Measurements from ENCODE around the gene CDKAL1. TPM values are rescaled to one million over a fixed set of nuclear protein-coding genes. Genes with fewer than 3 reads are reported as not detected.

Gene CDKAL1

GRCh38 chr6:21278375-21278745 is 744.1 kb downstream of the CDKAL1 start:
- H2BK5ac ChIP-seq (ENCODE audit: low read length): no peak overlapping the region
- H4K5ac ChIP-seq (ENCODE audit: low read length): no peak overlapping the region
- no peak overlapping the region for H3K4me2 ChIP-seq (ENCODE audit: low read length)
- H4K8ac ChIP-seq (ENCODE audit: low read depth, low read length): no peak overlapping the region
- no peaks in the 10 kb centered on the region for H3K27me3 ChIP-seq (ENCODE audit: insufficient read depth, low read length, poor library complexity)
- no peaks in the 10 kb centered on the region for H3K36me3 ChIP-seq (ENCODE audit: control insufficient read depth, insufficient read depth, low read length)
- H3K18ac ChIP-seq (ENCODE audit: low read length): peak overlapping the region; percentile 64
- H3K9ac ChIP-seq (ENCODE audit: low read length): no peak overlapping the region
- H3K79me2 ChIP-seq (ENCODE audit: control insufficient read depth, insufficient read depth, low read length): no peaks in the 10 kb centered on the region
- no peak overlapping the region for H3K27ac ChIP-seq (ENCODE audit: low read depth, low read length)
- no peak overlapping the region for H2BK120ac ChIP-seq (ENCODE audit: low read depth, low read length)
- no peak overlapping the region for H3K4ac ChIP-seq (ENCODE audit: low read depth, low read length)
- H2BK15ac ChIP-seq (replicated peaks; ENCODE audit: low read depth): no peak overlapping the region
- peaks cover 5% of the 10 kb centered on the region for H3K4me1 ChIP-seq (ENCODE audit: control insufficient read depth, low read depth, low read length)
- H3K79me1 ChIP-seq (ENCODE audit: low read length): no peaks in the 10 kb centered on the region
- WGBS (ENCODE audit: extremely low coverage, insufficient coverage, low lambda C conversion rate): no CpG with 5 or more reads among the region's 4 CpGs
- no peak overlapping the region for H2AK5ac ChIP-seq (ENCODE audit: low read length)
- no peak overlapping the region for H3K4me3 ChIP-seq (ENCODE audit: low read length)
- no peak overlapping the region for H3K23ac ChIP-seq (ENCODE audit: low read length)
- no peak for DNase-seq
- no peak overlapping the region for H3K56ac ChIP-seq (ENCODE audit: low read length)

- no peak overlapping the region for H3K9ac ChIP-seq (ENCODE audit: low read length)
- DNase-seq: no peak
- no peak overlapping the region for H4K8ac ChIP-seq (ENCODE audit: low read depth, low read length)
- no peak overlapping the region for H3K4ac ChIP-seq (ENCODE audit: low read depth, low read length)
- no CpG with 5 or more reads among the region's 5 CpGs for WGBS (ENCODE audit: extremely low coverage, insufficient coverage, low lambda C conversion rate)
- no peak overlapping the region for H4K5ac ChIP-seq (ENCODE audit: low read length)
- no peak overlapping the region for H2BK120ac ChIP-seq (ENCODE audit: low read depth, low read length)
- H3K23ac ChIP-seq (ENCODE audit: low read length): no peak overlapping the region
- no peaks in the 10 kb centered on the region for H3K79me1 ChIP-seq (ENCODE audit: low read length)
- no peak overlapping the region for H3K4me2 ChIP-seq (ENCODE audit: low read length)
- H3K27me3 ChIP-seq (ENCODE audit: insufficient read depth, low read length, poor library complexity): no peaks in the 10 kb centered on the region
- H3K27ac ChIP-seq (ENCODE audit: low read depth, low read length): no peak overlapping the region
- peaks cover 5% of the 10 kb centered on the region for H3K4me1 ChIP-seq (ENCODE audit: control insufficient read depth, low read depth, low read length)
- no peak overlapping the region for H2AK5ac ChIP-seq (ENCODE audit: low read length)
- no peak overlapping the region for H3K4me3 ChIP-seq (ENCODE audit: low read length)
- H3K56ac ChIP-seq (ENCODE audit: low read length): no peak overlapping the region
- no peaks in the 10 kb centered on the region for H3K36me3 ChIP-seq (ENCODE audit: control insufficient read depth, insufficient read depth, low read length)
- H2BK5ac ChIP-seq (ENCODE audit: low read length): no peak overlapping the region
- H3K79me2 ChIP-seq (ENCODE audit: control insufficient read depth, insufficient read depth, low read length): no peaks in the 10 kb centered on the region
- no peak overlapping the region for H2BK15ac ChIP-seq (replicated peaks; ENCODE audit: low read depth)
- H3K18ac ChIP-seq (ENCODE audit: low read length): no peak overlapping the region
Observed at GRCh38 chr6:21279619-21280018, 745.4 kb downstream of the CDKAL1 start.

GRCh38 chr6:21281366-21281765 is 747.1 kb downstream of the CDKAL1 start:
- Histone ChIP-seq H3K79me2 (ENCODE audit: control insufficient read depth, insufficient read depth, low read length) (no peaks in the 10 kb centered on the region), H2BK120ac (ENCODE audit: low read depth, low read length) (no peak overlapping the region), H3K23ac (ENCODE audit: low read length) (no peak overlapping the region), H2AK5ac (ENCODE audit: low read length) (no peak overlapping the region), H3K27me3 (ENCODE audit: insufficient read depth, low read length, poor library complexity) (no peaks in the 10 kb centered on the region), H3K18ac (ENCODE audit: low read length) (peak overlapping the region; percentile 14), H2BK5ac (ENCODE audit: low read length) (no peak overlapping the region), H3K36me3 (ENCODE audit: control insufficient read depth, insufficient read depth, low read length) (no peaks in the 10 kb centered on the region), H2BK15ac (replicated peaks; ENCODE audit: low read depth) (no peak overlapping the region), H3K9ac (ENCODE audit: low read length) (no peak overlapping the region), H3K79me1 (ENCODE audit: low read length) (no peaks in the 10 kb centered on the region), H4K8ac (ENCODE audit: low read depth, low read length) (no peak overlapping the region), H3K27ac (ENCODE audit: low read depth, low read length) (no peak overlapping the region), H3K4ac (ENCODE audit: low read depth, low read length) (no peak overlapping the region), H3K4me2 (ENCODE audit: low read length) (no peak overlapping the region), H4K5ac (ENCODE audit: low read length) (no peak overlapping the region), H3K56ac (ENCODE audit: low read length) (no peak overlapping the region), H3K4me3 (ENCODE audit: low read length) (no peak overlapping the region), H3K4me1 (ENCODE audit: control insufficient read depth, low read depth, low read length) (peaks cover 5% of the 10 kb centered on the region)
- DNase-seq: no peak
- whole genome bisulfite sequencing (ENCODE audit: extremely low coverage, insufficient coverage, low lambda C conversion rate): no CpG with 5 or more reads among the region's 2 CpGs

Small RNAs within 50 kb of the gene (small RNA-seq; reads per million reads assigned to genes)
- not detected for gene RF00019 (ENCODE audit: insufficient read depth)
- not detected for gene RNU6-150P (ENCODE audit: insufficient read depth)
